Natural killer cell treated with Interleukin-12 subunit alpha and Interleukin-12 subunit beta and Interleukin-15 and Interleukin-18, amount 100 ng/mL, for 72 hours (primary cell): ENCODE results near the gene ABHD16A. TPM values are rescaled to one million over a fixed set of nuclear protein-coding genes. Genes with fewer than 3 reads are reported as not detected.

Experiments
- ATAC-seq, 2 donors: fragments of 150-1000 bp; cut with Tn5 transposase in 1 of 2; sonication (Bioruptor Pico), chemical (Tn5 transposase) in 1 of 2; 2 replicates each; pipeline ENCODE4 v1.10.0; 2021
- DNase-seq: peaks from one replicate; pipeline ENCODE4 v3.0.0; 2022; ENCODE audit warnings: low spot score
- H3K27ac Mint-ChIP-seq, 2 donors: 1 replicate in 1 of 2; 2 replicates in 1 of 2; pipeline ENCODE4 v1.8.0; 2022; ENCODE audit warnings: mixed read lengths in 2 of 2, mild to moderate bottlenecking in 1 of 2, moderate library complexity in 1 of 2
- H3K27me3 Mint-ChIP-seq, 2 donors: 1 replicate in 1 of 2; 2 replicates in 1 of 2; pipeline ENCODE4 v1.8.0; 2022; ENCODE audit warnings: mixed read lengths in 2 of 2
- H3K36me3 Mint-ChIP-seq: one replicate; pipeline ENCODE4 v1.8.0; 2022; ENCODE audit warnings: mixed read lengths
- H3K4me1 Mint-ChIP-seq, 2 donors: 1 replicate in 1 of 2; 2 replicates in 1 of 2; pipeline ENCODE4 v1.8.0; 2022; ENCODE audit warnings: low read depth in 2 of 2, mixed read lengths in 2 of 2, mild to moderate bottlenecking in 1 of 2
- H3K4me3 Mint-ChIP-seq: one replicate; pipeline ENCODE4 v1.8.0; 2022; ENCODE audit warnings: mixed read lengths
- H3K9me3 Mint-ChIP-seq: 2 replicates; pipeline ENCODE4 v1.8.0; 2022; ENCODE audit warnings: mixed read lengths
- total RNA-seq, 2 donors: library from RNA; stranded (reverse); gene quantifications; one replicate each; pipeline ENCODE4 v1.2.3, GENCODE V29; 2022

Gene ABHD16A
- total RNA-seq, 2 donors from 2014 or later: 60.6 to 77.5 TPM

GRCh38 chr6:31727034-31727716 lies 24.1 kb upstream of the ABHD16A start:
- Mint-ChIP-seq H3K27me3 (no peaks in the 10 kb centered on the region), H3K36me3 (peaks cover 16% of the 10 kb centered on the region), H3K4me3 (peak overlapping the region; percentile 75), H3K27ac (peak overlapping the region; percentile 51 to 68), H3K9me3 (no peaks in the 10 kb centered on the region), H3K4me1 (peaks cover 62% of the 10 kb centered on the region in 2 donors)
- ATAC-seq (peak in 1 of 2 donors; percentile 24), DNase-seq (no peak)

DNA sequence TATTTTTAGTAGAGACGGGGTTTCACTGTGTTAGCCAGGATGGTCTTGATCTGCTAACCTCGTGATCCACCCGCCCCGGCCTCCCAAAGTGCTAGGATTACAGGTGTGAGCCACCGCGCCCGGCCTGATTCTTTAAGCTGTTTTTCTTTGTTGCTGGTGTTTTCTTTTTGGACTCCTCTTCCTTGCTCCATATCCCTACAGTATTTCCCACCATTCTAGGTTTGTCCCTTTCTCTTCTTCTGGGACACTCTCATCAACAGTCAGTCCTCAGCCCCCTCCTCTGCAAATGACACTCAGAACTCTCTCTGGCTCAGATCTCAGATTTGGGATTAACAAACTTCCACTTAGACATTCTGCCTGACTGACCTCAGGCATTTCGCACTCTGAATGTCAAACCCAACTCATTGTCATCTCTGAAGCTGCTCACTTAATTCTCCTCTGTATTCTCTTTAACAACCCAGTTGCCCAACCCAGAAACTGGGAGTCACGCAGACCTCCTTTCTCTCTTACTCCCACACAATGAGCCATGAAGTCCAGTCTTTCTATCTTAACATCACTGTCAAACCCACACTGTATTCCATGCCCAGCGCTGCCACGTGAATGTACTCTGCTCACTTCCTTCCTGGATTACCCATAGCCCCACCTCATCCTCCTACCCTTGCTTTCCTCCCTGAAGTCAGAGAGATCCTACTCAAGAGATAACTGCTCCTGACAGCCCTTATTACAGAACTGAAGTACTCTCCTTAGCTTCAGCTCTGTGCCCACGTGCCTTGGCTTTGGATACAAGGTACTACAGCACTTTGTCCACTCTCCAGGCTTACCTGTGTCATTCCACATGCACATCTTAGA lies 22.6 kb upstream of the ABHD16A start:
- H3K4me3 Mint-ChIP-seq: no peak overlapping the region
- H3K36me3 Mint-ChIP-seq: peaks cover 7% of the 10 kb centered on the region
- peak overlapping the region; percentile 51 to 68 for H3K27ac Mint-ChIP-seq
- ATAC-seq: no peak
- H3K4me1 Mint-ChIP-seq: peaks cover 53 to 57% of the 10 kb centered on the region in 2 donors
- no peaks in the 10 kb centered on the region for H3K9me3 Mint-ChIP-seq
- H3K27me3 Mint-ChIP-seq: no peaks in the 10 kb centered on the region
- DNase-seq: no peak

GRCh38 chr6:31723980-31724691 lies 21.0 kb upstream of the ABHD16A start:
- no peak for DNase-seq
- no peaks in the 10 kb centered on the region for H3K9me3 Mint-ChIP-seq
- peaks cover 43 to 44% of the 10 kb centered on the region in 2 donors for H3K4me1 Mint-ChIP-seq
- no peaks in the 10 kb centered on the region for H3K27me3 Mint-ChIP-seq
- no peak overlapping the region for H3K4me3 Mint-ChIP-seq
- peaks cover 7% of the 10 kb centered on the region for H3K36me3 Mint-ChIP-seq
- peak overlapping the region in 1 of 2 donors; percentile 23 for H3K27ac Mint-ChIP-seq
- no peak for ATAC-seq

- H3K27me3 Mint-ChIP-seq: no peaks in the 10 kb centered on the region
- no peaks in the 10 kb centered on the region for H3K9me3 Mint-ChIP-seq
- peaks cover 7% of the 10 kb centered on the region for H3K36me3 Mint-ChIP-seq
- H3K4me1 Mint-ChIP-seq: peaks cover 35 to 38% of the 10 kb centered on the region in 2 donors
- H3K4me3 Mint-ChIP-seq: peak within 1 kb of the TSS; percentile 68
- peak within 1 kb of the TSS in 1 of 2 donors; percentile 23 for H3K27ac Mint-ChIP-seq
- no peak for DNase-seq
- ATAC-seq: no peak
Measured at GRCh38 chr6:31723245-31723979, 20.3 kb upstream of the ABHD16A start, which contains the start of gene MPIG6B. Gene MPIG6B (plus strand): TSS chr6:31723373. CDS start chr6:31723384, 11 bp downstream.

GRCh38 chr6:31722173-31722572 lies 19.0 kb upstream of the ABHD16A start:
- DNase-seq (no peak), ATAC-seq (no peak)
- no peaks in the 10 kb centered on the region for H3K9me3 Mint-ChIP-seq
- H3K27me3 Mint-ChIP-seq: no peaks in the 10 kb centered on the region
- H3K36me3 Mint-ChIP-seq: peaks cover 7% of the 10 kb centered on the region
- no peak overlapping the region for H3K4me3 Mint-ChIP-seq
- H3K4me1 Mint-ChIP-seq: peaks cover 29 to 31% of the 10 kb centered on the region in 2 donors
- H3K27ac Mint-ChIP-seq: no peak overlapping the region

DNA sequence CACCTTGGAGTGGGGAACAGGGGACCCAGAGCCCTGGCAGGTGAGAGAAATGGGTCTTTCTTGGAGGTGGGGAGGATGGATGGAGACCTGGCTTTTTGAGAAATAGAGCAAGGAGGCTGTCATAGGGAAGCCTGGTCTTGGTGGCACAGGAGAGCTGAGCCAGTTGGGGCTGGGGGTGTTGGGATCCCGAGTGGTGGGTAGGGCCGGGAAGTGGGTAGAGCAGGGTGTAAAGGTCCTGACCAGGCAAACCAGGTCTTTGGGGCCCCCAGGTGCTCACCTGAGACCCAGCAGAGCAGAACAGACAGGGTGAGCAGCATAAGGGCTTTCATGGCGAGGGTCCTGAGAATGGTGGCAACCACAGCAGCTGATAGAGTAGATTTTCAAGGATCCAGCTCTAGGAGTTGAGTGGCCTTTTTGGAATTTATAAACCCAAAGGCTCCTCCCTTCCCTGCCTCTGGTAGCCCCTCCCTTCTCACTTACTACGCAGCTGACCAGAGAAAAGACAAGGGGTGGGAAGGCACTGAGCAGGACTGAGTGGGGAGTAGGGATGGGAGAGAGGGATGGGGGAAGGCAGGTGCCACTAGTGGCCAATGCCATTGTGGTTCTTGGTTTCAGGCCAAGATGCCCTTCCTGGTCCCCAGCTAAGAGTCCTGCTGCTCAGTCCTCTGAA lies 18.4 kb upstream of the ABHD16A start, which contains the start of gene LY6G6C:
Gene LY6G6C (minus strand): TSS at position 396 of the 670 bp plus-strand sequence. CDS start 67 bp downstream, at position 329.
- no peak within 1 kb of the TSS for H3K4me3 Mint-ChIP-seq
- ATAC-seq (no peak), DNase-seq (no peak)
- H3K27me3 Mint-ChIP-seq: no peaks in the 10 kb centered on the region
- no peak within 1 kb of the TSS for H3K27ac Mint-ChIP-seq
- no peaks in the 10 kb centered on the region for H3K9me3 Mint-ChIP-seq
- peaks cover 2% of the 10 kb centered on the region for H3K36me3 Mint-ChIP-seq
- H3K4me1 Mint-ChIP-seq: peaks cover 22 to 24% of the 10 kb centered on the region in 2 donors

GRCh38 chr6:31720196-31720770 lies 17.2 kb upstream of the ABHD16A start:
- peak overlapping the region in 1 of 2 donors; percentile 12 for H3K27ac Mint-ChIP-seq
- H3K27me3 Mint-ChIP-seq: no peaks in the 10 kb centered on the region
- peaks cover 11 to 12% of the 10 kb centered on the region in 2 donors for H3K4me1 Mint-ChIP-seq
- no peaks in the 10 kb centered on the region for H3K36me3 Mint-ChIP-seq
- no peak overlapping the region for H3K4me3 Mint-ChIP-seq
- no peaks in the 10 kb centered on the region for H3K9me3 Mint-ChIP-seq
- ATAC-seq: peak in 1 of 2 donors; percentile 40
- DNase-seq: no peak

GRCh38 chr6:31719001-31719400 lies 15.9 kb upstream of the ABHD16A start:
- no peaks in the 10 kb centered on the region for H3K27me3 Mint-ChIP-seq
- H3K36me3 Mint-ChIP-seq: no peaks in the 10 kb centered on the region
- H3K27ac Mint-ChIP-seq: no peak overlapping the region
- peaks cover 6 to 10% of the 10 kb centered on the region in 2 donors for H3K4me1 Mint-ChIP-seq
- no peaks in the 10 kb centered on the region for H3K9me3 Mint-ChIP-seq
- DNase-seq (no peak), ATAC-seq (no peak)
- no peak overlapping the region for H3K4me3 Mint-ChIP-seq

DNA sequence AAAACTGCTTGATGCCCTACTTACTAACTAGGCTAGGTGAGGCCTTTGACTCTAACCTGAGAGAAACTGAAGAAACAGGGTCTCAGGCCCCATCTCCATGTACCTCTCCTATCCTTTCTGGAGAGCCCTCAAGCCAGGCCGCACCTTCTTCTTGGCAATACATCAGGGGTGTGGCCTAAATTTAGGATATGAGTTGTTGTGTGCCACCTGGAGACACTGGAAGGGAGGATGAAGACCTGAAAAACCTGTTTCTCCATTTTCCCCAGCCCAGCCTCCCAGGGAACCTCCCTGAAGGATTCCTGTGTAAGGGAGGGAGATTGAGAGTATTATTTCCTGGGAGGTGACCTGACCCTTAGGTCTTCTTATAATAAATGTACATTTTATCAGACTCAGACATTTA lies 15.1 kb upstream of the ABHD16A start:
- H3K27ac Mint-ChIP-seq: no peak overlapping the region
- H3K9me3 Mint-ChIP-seq: no peaks in the 10 kb centered on the region
- H3K4me3 Mint-ChIP-seq: no peak overlapping the region
- ATAC-seq: no peak
- no peaks in the 10 kb centered on the region for H3K27me3 Mint-ChIP-seq
- DNase-seq: no peak
- H3K4me1 Mint-ChIP-seq: peaks cover 1 to 2% of the 10 kb centered on the region in 2 donors
- no peaks in the 10 kb centered on the region for H3K36me3 Mint-ChIP-seq

GRCh38 chr6:31717499-31718222 lies 14.5 kb upstream of the ABHD16A start:
- Mint-ChIP-seq H3K27me3 (peaks cover 0 to under 1% of the 10 kb centered on the region in 2 donors), H3K9me3 (no peaks in the 10 kb centered on the region), H3K4me3 (no peak overlapping the region), H3K36me3 (no peaks in the 10 kb centered on the region), H3K4me1 (no peaks in the 10 kb centered on the region), H3K27ac (no peak overlapping the region)
- no peak for DNase-seq
- no peak for ATAC-seq

DNA sequence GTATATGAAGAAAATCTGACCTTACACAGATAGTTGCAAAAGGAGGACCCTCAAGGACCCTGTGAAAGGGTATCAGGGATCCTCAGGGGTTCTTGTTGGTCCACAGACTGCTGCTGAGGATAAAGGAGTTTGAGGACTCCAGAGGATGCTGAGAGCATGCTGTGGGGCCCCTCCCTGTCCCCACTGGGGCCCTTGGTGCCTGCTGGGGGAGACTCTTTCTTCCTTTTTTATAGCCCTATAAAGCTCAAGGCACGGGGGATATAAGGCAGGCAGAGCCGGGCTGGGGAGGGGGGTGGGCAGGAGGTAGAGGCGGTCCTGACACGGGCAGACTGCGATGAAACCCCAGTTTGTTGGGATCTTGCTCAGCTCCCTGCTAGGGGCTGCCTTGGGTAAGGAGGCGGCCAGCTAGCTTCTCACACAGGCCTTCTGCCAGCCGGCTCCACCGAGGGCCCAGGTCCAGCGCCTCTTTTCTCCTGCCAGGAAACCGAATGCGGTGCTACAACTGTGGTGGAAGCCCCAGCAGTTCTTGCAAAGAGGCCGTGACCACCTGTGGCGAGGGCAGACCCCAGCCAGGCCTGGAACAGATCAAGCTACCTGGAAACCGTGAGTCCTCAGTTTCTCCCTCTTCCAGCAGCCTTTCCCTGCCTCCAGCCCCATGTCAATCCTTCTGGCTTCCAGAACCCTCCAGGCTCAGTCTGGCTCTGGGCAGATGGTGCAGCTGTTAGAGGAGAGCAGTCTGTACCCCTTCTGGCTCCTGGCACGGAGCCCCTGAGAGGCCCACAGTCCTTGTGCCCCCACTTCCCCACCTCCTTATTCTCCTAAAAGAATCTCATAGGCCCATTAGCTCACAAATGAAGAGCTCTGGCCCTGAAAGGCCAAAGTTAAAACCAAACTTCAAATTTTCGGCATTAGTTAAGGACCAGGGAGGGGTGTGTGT lies 12.2 kb upstream of the ABHD16A start, which contains the start of gene LY6G6D:
Gene LY6G6D (plus strand): TSS at position 327 of the 937 bp plus-strand sequence. CDS start 8 bp downstream, at position 335.
- no peak for DNase-seq
- no peaks in the 10 kb centered on the region for H3K36me3 Mint-ChIP-seq
- no peak within 1 kb of the TSS for H3K27ac Mint-ChIP-seq
- H3K27me3 Mint-ChIP-seq: peaks cover 0 to 2% of the 10 kb centered on the region in 2 donors
- no peak within 1 kb of the TSS for H3K4me3 Mint-ChIP-seq
- peaks cover 12 to 17% of the 10 kb centered on the region in 2 donors for H3K4me1 Mint-ChIP-seq
- H3K9me3 Mint-ChIP-seq: no peaks in the 10 kb centered on the region
- no peak for ATAC-seq
